HG03575 (cell line): ENCODE results near the gene SNX7.

Experiments
- ATAC-seq: cut with Tn5 transposase; IDR thresholded peaks from one replicate; pipeline ENCODE4 v1.9.1; 2021; ENCODE audit not compliant: unreplicated experiment, insufficient number of reproducible peaks, low FRiP score; ENCODE audit errors: extremely low read depth

SNX7 gene

DNA sequence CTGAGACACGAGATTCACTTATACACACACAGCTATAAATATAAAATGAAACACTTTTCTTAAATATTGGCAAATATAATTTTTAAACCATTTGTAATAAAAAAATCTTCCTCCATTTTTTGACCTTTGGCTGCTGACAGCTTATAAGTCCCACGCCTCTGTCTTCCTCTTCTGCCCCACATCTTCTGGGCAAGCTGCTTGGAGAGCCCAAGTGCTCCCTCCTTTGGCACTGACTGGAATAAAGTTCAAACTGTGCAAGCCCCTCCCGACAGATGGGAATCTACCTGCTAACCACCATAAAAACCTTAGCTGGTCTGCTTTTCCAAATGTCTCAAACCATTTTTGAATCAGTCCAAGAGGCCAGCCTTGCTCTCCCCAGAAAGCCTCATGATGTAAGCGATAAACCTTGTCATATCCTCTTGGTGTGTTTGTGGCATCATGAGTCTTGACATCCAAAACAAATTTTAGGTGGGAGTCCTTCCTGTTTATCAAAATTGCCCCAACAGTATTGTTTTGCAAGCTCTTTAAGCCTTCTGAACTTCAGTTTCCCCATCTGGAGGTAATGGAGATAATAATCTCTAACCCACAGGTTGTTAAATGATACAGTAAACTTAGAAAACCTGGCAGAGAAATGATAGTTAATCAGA lies 99.8 kb downstream of the SNX7 start:
- ATAC-seq = no peak

DNA sequence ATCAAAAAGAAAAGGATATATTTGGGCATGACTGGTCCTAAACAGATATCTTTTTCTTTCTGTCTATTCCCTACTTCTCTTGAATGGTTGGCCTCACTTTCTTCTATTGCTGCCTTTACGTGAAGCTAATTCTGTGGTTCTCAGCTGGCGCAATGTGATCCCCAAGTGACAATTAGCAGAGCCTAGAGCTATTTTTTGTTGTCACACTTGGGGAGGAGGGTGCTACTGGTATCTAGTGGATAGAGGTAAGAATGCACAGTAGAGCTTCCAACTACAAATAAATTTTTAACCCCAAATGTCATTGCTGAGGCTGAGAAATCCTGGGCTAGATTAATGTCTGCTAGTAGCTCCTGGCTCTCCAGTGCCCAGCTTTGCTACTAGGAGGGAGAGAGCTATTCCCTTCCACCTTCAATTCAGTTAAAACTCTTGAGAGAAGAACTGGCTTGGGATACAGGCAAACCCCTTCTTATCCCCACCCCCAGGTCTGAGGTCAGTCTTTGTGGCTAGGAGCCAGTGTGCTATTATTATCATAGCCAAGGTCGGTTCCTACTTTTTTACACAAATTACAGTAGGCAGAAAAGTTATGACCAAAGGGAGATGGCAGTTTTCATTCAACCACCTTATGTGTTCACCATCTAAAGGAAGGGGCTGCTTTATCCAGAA lies 102.1 kb downstream of the SNX7 start:
- ATAC-seq = no peak

DNA sequence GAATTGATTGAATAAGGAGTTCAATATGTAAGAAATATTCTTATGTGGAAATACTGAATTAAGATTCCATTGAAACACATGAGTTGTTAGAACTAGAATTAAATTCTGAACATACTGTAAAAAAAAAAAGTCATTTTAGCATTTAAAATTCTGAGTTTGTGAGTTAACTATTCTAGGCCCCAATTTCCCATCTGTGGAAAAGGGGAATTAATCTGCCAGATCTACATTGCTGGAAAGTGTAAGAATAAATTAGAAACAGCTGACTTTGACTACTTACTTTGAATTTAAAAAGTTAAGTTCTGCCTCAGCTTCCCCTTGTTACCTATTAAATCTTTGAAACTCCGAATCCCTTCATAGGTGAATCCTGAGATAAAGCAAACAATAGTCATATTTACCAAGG lies 103.0 kb downstream of the SNX7 start:
- no peak for ATAC-seq

DNA sequence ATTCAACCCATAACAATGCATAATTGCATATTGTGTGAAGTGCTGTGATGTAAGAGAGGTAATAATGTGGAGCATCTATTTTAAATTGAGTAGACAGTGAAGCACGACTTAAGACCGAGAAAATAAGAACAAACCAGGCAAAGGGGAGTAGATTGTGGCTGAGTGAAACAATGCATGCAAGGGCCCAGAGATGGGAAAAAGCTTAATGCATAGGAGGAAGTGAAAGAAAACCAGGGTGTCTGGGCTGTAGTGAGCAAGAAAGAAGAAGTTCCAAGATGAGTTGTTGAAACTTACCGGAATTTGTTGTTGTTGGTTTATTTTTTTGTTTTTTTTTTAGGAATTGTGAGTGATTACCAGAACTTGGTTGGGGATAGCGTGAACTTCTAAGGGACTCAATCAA lies 104.7 kb downstream of the SNX7 start:
- peak; percentile 57 for ATAC-seq

DNA sequence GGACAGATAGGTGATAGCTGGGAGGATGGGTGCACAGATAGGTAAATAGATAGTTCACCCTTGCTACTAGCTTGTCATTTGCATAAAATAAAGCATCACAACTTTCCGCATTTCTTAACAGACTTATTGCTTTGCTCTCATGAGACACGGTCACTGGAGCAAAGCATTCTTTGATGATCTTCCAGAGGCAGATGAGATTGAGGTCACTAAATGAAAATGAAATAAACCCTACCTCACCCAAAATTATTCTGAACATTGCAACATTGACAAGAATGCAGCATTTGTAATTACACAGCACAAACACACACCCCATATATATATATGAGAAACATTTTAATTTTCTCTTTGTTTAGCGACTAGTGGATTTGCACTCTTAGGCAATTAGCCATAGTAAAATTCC lies 107.6 kb downstream of the SNX7 start:
- ATAC-seq = no peak

DNA sequence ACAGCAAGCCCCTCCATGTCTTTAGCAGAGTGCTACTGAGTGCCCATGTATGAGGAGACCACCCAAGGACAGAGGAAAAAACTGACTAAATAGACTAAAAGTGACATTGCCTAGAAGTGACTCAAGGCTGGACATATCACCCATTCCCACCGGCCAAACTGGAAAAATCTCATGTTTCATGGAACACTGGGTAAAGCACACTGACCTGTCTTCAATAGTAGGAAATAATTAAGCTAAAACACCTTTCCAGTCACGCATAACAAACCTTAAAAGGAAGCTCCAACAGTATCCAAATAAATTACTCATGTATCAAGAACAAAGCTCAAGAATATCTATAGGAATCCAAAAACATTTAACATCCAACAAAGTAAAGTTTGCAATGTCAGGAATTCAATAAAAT lies 120.4 kb downstream of the SNX7 start:
- no peak for ATAC-seq

DNA sequence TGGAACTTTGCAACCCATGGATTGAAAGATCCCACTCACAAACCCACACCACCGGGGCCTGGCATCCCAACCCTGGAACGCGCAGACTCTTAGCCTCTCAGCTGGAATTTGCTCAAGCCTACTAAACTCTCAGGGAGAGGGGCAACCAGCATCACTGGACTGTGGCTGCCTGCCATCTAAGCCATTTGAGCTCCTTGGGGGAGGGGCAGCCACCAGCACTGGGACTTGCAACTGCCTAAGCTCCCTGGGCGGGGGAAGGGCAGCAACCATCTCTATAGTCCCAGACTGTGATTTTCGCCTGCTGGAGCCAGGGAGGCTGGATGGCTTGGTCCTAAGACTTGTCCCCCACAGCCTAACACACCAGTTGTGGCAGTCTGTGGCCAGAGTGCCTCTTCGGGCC lies 122.3 kb downstream of the SNX7 start:
- no peak for ATAC-seq

DNA sequence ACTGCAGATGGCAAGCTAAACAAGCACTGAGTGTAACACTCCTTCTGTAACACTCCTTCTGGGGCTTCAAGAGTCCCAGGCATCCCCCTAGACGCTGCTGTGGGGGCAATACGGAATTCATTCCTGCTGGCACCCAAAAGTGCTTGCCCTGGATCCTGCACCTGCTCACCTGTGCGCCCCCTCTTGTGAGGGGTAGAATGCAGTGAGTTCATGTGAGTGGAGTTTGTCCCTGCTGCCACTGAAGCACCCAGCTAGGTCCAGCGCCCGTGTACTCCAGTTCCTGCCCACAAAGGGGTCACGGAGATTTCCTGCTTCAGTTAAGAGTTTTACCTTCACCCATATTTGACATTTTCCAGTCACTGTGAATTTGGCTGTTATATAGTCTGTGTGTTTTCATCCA lies 130.0 kb downstream of the SNX7 start:
- ATAC-seq = no peak

DNA sequence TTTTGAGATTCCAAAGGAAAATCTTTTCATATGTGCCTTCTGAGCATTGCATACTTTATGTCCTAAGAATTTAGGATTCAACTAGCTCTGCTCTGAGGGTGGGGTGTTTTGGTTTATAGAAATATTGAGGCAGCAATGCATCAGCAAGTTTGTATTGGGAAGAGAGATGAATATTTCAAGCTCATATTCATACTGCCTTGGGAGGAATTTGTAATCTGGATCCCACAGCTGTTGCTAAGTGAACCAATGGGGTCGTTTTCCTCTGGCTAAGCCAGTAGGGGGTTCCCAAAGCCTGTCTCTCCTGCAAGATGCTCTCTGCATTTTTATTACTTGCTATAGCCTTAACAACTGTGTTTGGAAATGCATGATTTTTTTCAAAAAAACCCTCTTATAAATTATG lies 130.6 kb downstream of the SNX7 start:
- no peak for ATAC-seq

DNA sequence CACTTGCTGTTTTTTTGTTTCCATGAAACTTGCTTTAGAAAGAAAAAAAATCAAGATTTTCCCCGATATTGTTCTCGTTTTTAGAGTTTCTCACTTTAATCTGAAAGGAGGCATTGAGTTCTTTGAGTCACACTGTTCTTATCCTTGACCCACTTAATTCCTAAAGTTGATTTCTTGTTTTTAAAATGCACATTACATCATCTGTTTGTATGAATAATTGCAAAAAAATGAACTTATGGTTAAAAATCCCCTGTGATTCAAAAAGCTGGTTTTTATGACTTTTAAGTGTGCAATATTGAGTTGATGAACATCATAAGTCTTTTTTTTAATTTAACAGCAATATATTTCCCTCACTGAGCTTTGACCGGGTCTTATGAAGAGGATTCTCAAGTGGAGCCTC lies 131.6 kb downstream of the SNX7 start:
- ATAC-seq = no peak

DNA sequence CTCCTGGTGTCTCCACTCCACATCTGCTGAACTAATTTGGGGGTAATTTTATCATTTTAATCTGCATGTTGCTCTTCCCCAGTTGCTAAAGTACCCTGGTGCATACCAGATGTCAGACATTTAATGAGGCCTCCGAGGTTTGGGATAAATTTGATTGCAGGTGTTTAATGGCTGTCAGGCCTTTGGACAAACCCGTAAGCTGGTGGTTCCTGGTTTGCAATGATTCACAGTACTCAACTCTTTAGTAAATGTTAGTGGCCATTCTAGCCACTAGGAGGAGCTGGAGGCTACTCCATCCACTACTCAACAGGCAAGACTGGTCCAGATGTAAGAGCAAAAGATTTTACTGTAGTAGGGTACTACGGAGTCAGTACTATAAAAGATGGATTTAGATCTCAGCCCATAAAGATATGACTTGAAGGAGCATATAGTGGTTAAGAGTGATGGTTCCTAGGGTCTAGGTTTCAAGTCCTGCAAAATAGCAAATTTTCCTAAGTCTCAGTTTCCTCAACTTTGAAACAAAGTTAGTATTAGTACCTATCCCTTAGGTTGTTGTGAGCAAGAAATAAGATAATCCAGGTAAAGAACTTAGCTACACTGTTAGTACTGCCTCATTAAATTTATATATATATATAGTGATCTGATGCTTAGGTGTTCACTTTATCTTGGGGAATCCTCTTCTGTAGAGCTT lies 132.8 kb downstream of the SNX7 start:
- peak; percentile 55 for ATAC-seq

DNA sequence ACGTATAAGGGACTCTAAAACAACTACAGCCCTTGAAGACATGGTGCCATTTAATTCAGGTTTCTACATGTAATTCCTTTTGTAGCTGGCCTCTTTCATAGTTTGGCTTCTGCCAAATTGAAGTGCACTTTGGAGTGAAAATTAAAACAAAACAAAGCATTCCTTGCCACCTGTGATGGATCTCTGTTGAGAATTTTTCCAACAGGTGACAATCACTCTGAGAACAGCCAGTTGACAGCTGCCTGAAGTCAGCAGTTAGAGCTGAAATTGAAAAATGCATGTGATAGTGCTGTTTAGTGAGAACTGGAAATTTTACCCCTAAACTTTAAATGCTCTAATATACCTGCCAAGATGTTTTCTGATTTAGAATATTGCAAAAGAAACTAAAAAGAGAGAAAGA lies 134.5 kb downstream of the SNX7 start:
- no peak for ATAC-seq

DNA sequence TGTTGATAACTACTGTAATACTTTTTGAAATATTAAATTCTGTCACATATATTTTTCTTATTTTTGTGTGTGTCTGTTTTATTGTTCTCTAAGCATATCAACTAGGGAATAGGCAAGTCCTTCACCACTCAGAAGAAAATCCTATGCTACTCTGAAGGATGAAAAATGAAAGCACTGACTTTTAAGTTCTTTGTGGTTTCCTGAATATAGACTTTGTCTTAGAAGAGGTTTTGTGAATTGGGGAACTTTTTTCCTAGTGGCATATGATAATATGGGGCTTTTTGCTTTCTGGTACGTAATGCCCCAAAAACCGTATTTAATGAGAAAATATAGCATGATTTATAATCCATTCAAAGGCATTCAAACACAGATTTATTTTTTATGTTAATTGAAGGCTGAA lies 136.0 kb downstream of the SNX7 start:
- no peak for ATAC-seq
